Lung (tissue), 12 donors: Measurements from ENCODE around the gene OGFRL1. TPM values are rescaled to one million over a fixed set of nuclear protein-coding genes. Genes with fewer than 3 reads are reported as not detected.

Source experiments
- ATAC-seq: fragments of 200-7000 bp; cut with Tn5 transposase; one replicate; pipeline ENCODE4 v1.9.1; 2020; ENCODE audit warnings: moderate number of reproducible peaks; ENCODE audit not compliant: insufficient read depth, low FRiP score
- DNase-seq, 3 donors: peaks; one replicate each; pipeline ENCODE4 v3.0.0-alpha.2; 2013 to 2017
- H3K27ac ChIP-seq, 2 donors: one replicate each; pipeline ENCODE4 v1.5.1; 2013; ENCODE audit warnings: mild to moderate bottlenecking in 2 of 2, moderate library complexity in 2 of 2, control low read depth in 1 of 2, inconsistent platforms in 1 of 2, low read depth in 1 of 2, low read length in 1 of 2
- H3K27me3 ChIP-seq, 3 donors: one replicate each; pipeline ENCODE4 v1.5.1; 2013; ENCODE audit warnings: low read length in 2 of 3; ENCODE audit not compliant: control insufficient read depth in 3 of 3, insufficient read depth in 3 of 3
- H3K36me3 ChIP-seq, 4 donors: one replicate each; pipeline ENCODE4 v1.5.1; 2013; ENCODE audit warnings: low read length in 4 of 4, mild to moderate bottlenecking in 1 of 4, moderate library complexity in 1 of 4; ENCODE audit not compliant: control insufficient read depth in 4 of 4, insufficient read depth in 4 of 4
- H3K4me1 ChIP-seq, 5 donors: one replicate each; pipeline ENCODE4 v1.5.1; 2013; ENCODE audit warnings: low read length in 5 of 5, mild to moderate bottlenecking in 2 of 5, moderate library complexity in 1 of 5; ENCODE audit not compliant: control insufficient read depth in 5 of 5, insufficient read depth in 5 of 5
- H3K4me3 ChIP-seq: one replicate; pipeline ENCODE4 v1.5.1; 2013; ENCODE audit warnings: mild to moderate bottlenecking, control low read depth, moderate library complexity
- H3K9ac ChIP-seq, 2 donors: one replicate each; pipeline ENCODE4 v1.5.1; 2013; ENCODE audit warnings: low read length in 2 of 2, control low read depth in 1 of 2; ENCODE audit not compliant: insufficient read depth in 1 of 2
- H3K9me3 ChIP-seq, 4 donors: one replicate each; pipeline ENCODE4 v1.5.1; 2013; ENCODE audit warnings: low read length in 3 of 4, mild to moderate bottlenecking in 1 of 4, moderate library complexity in 1 of 4; ENCODE audit not compliant: control insufficient read depth in 4 of 4, insufficient read depth in 3 of 4
- CTCF ChIP-seq: IDR thresholded peaks from 2 replicates; pipeline ENCODE4 v1.5.1; 2012; ENCODE audit warnings: mild to moderate bottlenecking; ENCODE audit errors: control extremely low read depth, extremely low read depth
- WGBS, 2 donors: extraction: QIAGEN DNeasy Blood & Tissue Kit; methylation state at CpG; one replicate each; pipeline ENCODE4 v1.1.7; 2013; 5-methylcytosine and 5-hydroxymethylcytosine counted together
- polyA plus RNA-seq, 2 donors: library from polyadenylated mRNA; stranded (reverse); fragments of 200-250 nt; gene quantifications; one replicate each; pipeline ENCODE4 v1.2.1, GENCODE V29; 2013
- total RNA-seq, 2 donors: library from RNA; depleted of rRNA in 1 of 2; stranded (reverse); fragments of >200 nt in 1 of 2; gene quantifications; one replicate each; pipeline ENCODE4 v1.2.1, GENCODE V29; 2014 to 2021
- donor health status: control.
- donor health status: control.
- donor health status: Bipolar disorder and iron deficiency.
- donor health status: healthy.
- donor health status: DM: yes; HTN: yes; CAD: no.

OGFRL1 gene
- total and polyA plus RNA-seq, 4 donors = 6.7 to 24.0 (median 14.6) TPM

GRCh38 chr6:71290611-71291010 lies 2.0 kb downstream of the OGFRL1 start:
- ATAC-seq (no peak), DNase-seq (no peak)
- WGBS, 2 donors = 70 to 77% methylated on average over 2 of the region's 2 CpGs
- Histone ChIP-seq H3K4me3 (no peak overlapping the region), H3K9me3 (no peaks in the 10 kb centered on the region), H3K36me3 (peaks cover 0 to 4% (median 1%) of the 10 kb centered on the region in 4 donors), H3K4me1 (peaks cover 0 to 17% (median 7%) of the 10 kb centered on the region in 5 donors), H3K9ac (no peak overlapping the region), H3K27ac (no peak overlapping the region), H3K27me3 (no peaks in the 10 kb centered on the region)
- TF ChIP-seq CTCF = no peak

- H3K4me1 ChIP-seq = peaks cover 0 to 17% (median 7%) of the 10 kb centered on the region in 5 donors
- peaks cover 0 to 6% (median 6%) of the 10 kb centered on the region in 4 donors for H3K36me3 ChIP-seq
- H3K27me3 ChIP-seq = no peaks in the 10 kb centered on the region
- no peak overlapping the region for H3K27ac ChIP-seq
- no peak overlapping the region for H3K9ac ChIP-seq
- WGBS, 2 donors = 62 to 67% methylated on average over 4 of the region's 4 CpGs
- no peaks in the 10 kb centered on the region for H3K9me3 ChIP-seq
- no peak for ATAC-seq
- no peak overlapping the region for H3K4me3 ChIP-seq
- DNase-seq = no peak
- TF ChIP-seq CTCF = no peak
These were observed 3.4 kb downstream of the OGFRL1 start for GRCh38 chr6:71292001-71292400.

- 40 to 79% methylated on average over 1 of the region's 1 CpG for WGBS, 2 donors
- peak; percentile 53 for ATAC-seq
- H3K27me3 ChIP-seq = no peaks in the 10 kb centered on the region
- H3K9me3 ChIP-seq = no peaks in the 10 kb centered on the region
- no peak for TF ChIP-seq CTCF
- H3K4me3 ChIP-seq = no peak overlapping the region
- no peak overlapping the region for H3K27ac ChIP-seq
- no peak overlapping the region for H3K9ac ChIP-seq
- H3K4me1 ChIP-seq = peaks cover 0 to 12% (median 2%) of the 10 kb centered on the region in 5 donors
- DNase-seq = no peak
- peaks cover 2 to 8% (median 6%) of the 10 kb centered on the region in 4 donors for H3K36me3 ChIP-seq
These were observed 5.5 kb downstream of the OGFRL1 start for GRCh38 chr6:71294121-71294523.

GRCh38 chr6:71298459-71298858 lies 9.8 kb downstream of the OGFRL1 start:
- TF ChIP-seq CTCF = no peak
- H3K9ac ChIP-seq = no peak overlapping the region
- no peak overlapping the region for H3K27ac ChIP-seq
- H3K4me1 ChIP-seq = peaks cover 0 to 2% (median 0%) of the 10 kb centered on the region in 5 donors
- H3K4me3 ChIP-seq = no peak overlapping the region
- peaks cover 2 to 9% (median 8%) of the 10 kb centered on the region in 4 donors for H3K36me3 ChIP-seq
- H3K9me3 ChIP-seq = no peaks in the 10 kb centered on the region
- DNase-seq (no peak), ATAC-seq (no peak)
- no peaks in the 10 kb centered on the region for H3K27me3 ChIP-seq
- 81% methylated on average over 1 of the region's 1 CpG for WGBS, 2 donors
